ENCODE measurements around the gene DHCR7. TPM values are rescaled to one million over a fixed set of nuclear protein-coding genes. Genes with fewer than 3 reads are reported as not detected.

DHCR7 gene
- total RNA-seq, 4 donors from 2014 or later, result 8.3 to 32.0 (median 23.7) TPM

GRCh38 chr11:71387200-71387599 lies 61.0 kb downstream of the DHCR7 start:
- 81 to 86% methylated on average over 2 to 3 of the region's 3 CpGs for WGBS, 2 donors
- intact Hi-C loops (cut with DNase I), result no loop called here
- H3K36me3 ChIP-seq, result no peaks in the 10 kb centered on the region
- no peaks in the 10 kb centered on the region for H3K4me1 ChIP-seq
- no peaks in the 10 kb centered on the region for H3K27me3 ChIP-seq
- no peaks in the 10 kb centered on the region for H3K9me3 ChIP-seq
- no peak overlapping the region for H3K4me3 ChIP-seq (replicated peaks in 1 of 3)
- no peak for DNase-seq
- no peak for TF ChIP-seq CTCF (IDR thresholded peaks at IDR 0.05)
- no peak for TF ChIP-seq POLR2A (IDR thresholded peaks at IDR 0.05)
- no peak overlapping the region for H3K27ac ChIP-seq

DNA sequence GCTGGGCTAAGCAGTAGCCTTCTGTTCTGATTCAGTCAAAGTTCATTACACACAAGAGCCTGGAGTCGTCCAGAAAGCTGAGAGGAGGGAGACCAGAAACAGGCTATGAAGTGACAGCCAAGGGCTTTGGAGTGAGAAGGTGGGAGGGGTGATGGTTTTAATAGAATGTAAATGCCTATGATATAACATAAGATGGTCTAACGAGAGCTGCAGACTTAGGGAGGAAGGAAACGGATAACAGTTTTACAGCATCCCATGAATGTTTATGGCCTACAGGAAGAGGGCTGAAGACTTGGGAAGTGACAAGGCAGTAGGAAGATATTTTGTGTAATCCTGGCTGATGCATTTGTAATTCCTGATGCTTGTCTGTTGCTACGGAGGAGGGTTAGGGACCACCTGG lies 62.0 kb downstream of the DHCR7 start:
- Histone ChIP-seq H3K9me3 (no peaks in the 10 kb centered on the region), H3K36me3 (no peaks in the 10 kb centered on the region), H3K4me3 (replicated peaks in 1 of 3) (no peak overlapping the region), H3K27ac (no peak overlapping the region), H3K4me1 (no peaks in the 10 kb centered on the region), H3K27me3 (no peaks in the 10 kb centered on the region)
- intact Hi-C loops (cut with DNase I), result no loop called here
- WGBS, 2 donors, result 53 to 55% methylated on average over 4 of the region's 4 CpGs
- DNase-seq, result no peak
- TF ChIP-seq CTCF (IDR thresholded peaks at IDR 0.05) (no peak), POLR2A (IDR thresholded peaks at IDR 0.05) (no peak)

GRCh38 chr11:71385091-71385490 lies 63.1 kb downstream of the DHCR7 start:
- TF ChIP-seq CTCF (IDR thresholded peaks at IDR 0.05), result no peak
- TF ChIP-seq POLR2A (IDR thresholded peaks at IDR 0.05), result no peak
- Histone ChIP-seq H3K4me3 (replicated peaks in 1 of 3) (no peak overlapping the region), H3K27me3 (no peaks in the 10 kb centered on the region), H3K27ac (no peak overlapping the region), H3K9me3 (no peaks in the 10 kb centered on the region), H3K36me3 (no peaks in the 10 kb centered on the region), H3K4me1 (no peaks in the 10 kb centered on the region)
- WGBS, 2 donors, result 88 to 89% methylated on average over 6 of the region's 6 CpGs
- intact Hi-C loops (cut with DNase I), result no loop called here
- DNase-seq, result no peak

DNA sequence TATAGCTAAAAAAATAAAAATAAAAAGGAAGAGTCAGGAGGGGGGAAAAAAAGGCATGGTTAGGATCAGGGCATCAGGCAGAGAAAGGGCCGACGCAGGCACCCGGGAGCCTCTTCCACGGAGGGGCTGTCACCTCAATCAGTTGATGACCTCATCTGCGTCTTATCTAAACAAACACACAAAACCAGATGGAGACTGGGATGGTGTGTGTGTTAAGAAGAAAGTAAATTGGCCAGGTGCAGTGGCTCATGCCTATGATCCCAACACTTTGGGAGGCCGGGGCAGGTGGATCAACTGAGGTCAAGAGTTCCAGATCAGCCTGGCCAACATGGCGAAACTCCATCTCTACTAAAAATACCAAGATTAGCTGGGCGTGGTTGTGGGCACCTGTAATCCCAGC lies 63.6 kb downstream of the DHCR7 start:
- no peak for TF ChIP-seq CTCF (IDR thresholded peaks at IDR 0.05)
- TF ChIP-seq POLR2A (IDR thresholded peaks at IDR 0.05), result no peak
- no peaks in the 10 kb centered on the region for H3K4me1 ChIP-seq
- H3K27ac ChIP-seq, result no peak overlapping the region
- intact Hi-C loops (cut with DNase I), result no loop called here
- H3K9me3 ChIP-seq, result no peaks in the 10 kb centered on the region
- no peaks in the 10 kb centered on the region for H3K36me3 ChIP-seq
- H3K4me3 ChIP-seq (replicated peaks in 1 of 3), result no peak overlapping the region
- no peaks in the 10 kb centered on the region for H3K27me3 ChIP-seq
- WGBS, 2 donors, result 75 to 83% methylated on average over 8 of the region's 8 CpGs
- no peak for DNase-seq

Small RNAs within 50 kb of the gene (microRNA-seq; reads per million reads assigned to microRNA genes)
- gene MIR6754, result not detected

Small RNAs within 50 kb of the gene (small RNA-seq; reads per million reads assigned to genes)
- gene MIR6754, result not detected

Other genes with a start within 250 kb of the DHCR7 start
- gene SHANK2, start 195.8 kb downstream of the DHCR7 start, total RNA-seq, result 100 to 1,000 TPM in 1 of 4 donors, 10 to 100 TPM in 3; 55.6 to 126 (median 90.8) TPM
- 100 to 1,000 TPM in 1 of 4 donors, 10 to 100 TPM in 3; 41.9 to 102 (median 54.7) TPM for gene NADSYN1, start 4.8 kb upstream of the DHCR7 start, total RNA-seq
- 1 to 10 TPM in 1 of 4 donors, not detected in 3; 1.2 TPM for gene KRTAP5-7, start 78.9 kb upstream of the DHCR7 start, total RNA-seq
- gene KRTAP5-8, start 89.6 kb upstream of the DHCR7 start, total RNA-seq, result under 1 TPM in 1 of 4 donors, not detected in 3; 0.49 TPM
- under 1 TPM in 1 of 4 donors, not detected in 3; 0.54 TPM for gene KRTAP5-9, start 100.0 kb upstream of the DHCR7 start, total RNA-seq
- gene KRTAP5-10, start 117.2 kb upstream of the DHCR7 start, total RNA-seq, result not detected
- not detected for gene KRTAP5-11, start 134.5 kb upstream of the DHCR7 start, total RNA-seq